ENCODE results near the gene HTRA2.

Gene HTRA2

GRCh38 chr2:74576863-74577229 is 47.1 kb downstream of the HTRA2 start:
- DNase-seq (ENCODE audit: low read depth) = no peak
- H3K4me3 ChIP-seq (ENCODE audit: low read length) = no peak overlapping the region
- no peak for TF ChIP-seq CTCF (conservative IDR thresholded peaks at IDR 0.05; ENCODE audit: low read depth, low read length)

GRCh38 chr2:74577448-74577847 is 47.7 kb downstream of the HTRA2 start:
- H3K4me3 ChIP-seq (ENCODE audit: low read length) = no peak overlapping the region
- no peak for TF ChIP-seq CTCF (conservative IDR thresholded peaks at IDR 0.05; ENCODE audit: low read depth, low read length)
- DNase-seq (ENCODE audit: low read depth) = no peak

- no peak overlapping the region for H3K4me3 ChIP-seq (ENCODE audit: low read length)
- TF ChIP-seq CTCF (conservative IDR thresholded peaks at IDR 0.05; ENCODE audit: low read depth, low read length) = no peak
- no peak for DNase-seq (ENCODE audit: low read depth)
Measured at GRCh38 chr2:74578408-74578807, 48.7 kb downstream of the HTRA2 start.

DNA sequence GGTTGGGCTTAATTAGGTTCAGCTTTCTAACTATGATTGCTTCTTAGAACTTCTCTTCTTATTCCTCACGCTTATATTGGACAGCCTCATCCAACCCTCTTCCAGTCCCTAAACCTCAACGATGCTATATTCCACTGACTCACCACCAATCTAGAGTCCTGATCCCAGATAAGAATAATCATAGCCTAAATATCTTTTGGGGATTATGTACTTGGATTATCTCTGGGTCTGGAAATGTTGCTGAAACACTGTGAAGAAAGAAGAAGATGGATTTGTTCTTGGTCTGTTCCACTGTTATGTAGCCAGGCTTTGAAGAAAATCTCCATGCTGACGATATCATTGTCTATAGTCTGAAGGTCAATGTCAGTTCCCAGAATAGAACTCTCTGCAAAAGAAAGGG is 51.7 kb downstream of the HTRA2 start:
- no peak for TF ChIP-seq CTCF (conservative IDR thresholded peaks at IDR 0.05; ENCODE audit: low read depth, low read length)
- DNase-seq (ENCODE audit: low read depth) = no peak
- no peak overlapping the region for H3K4me3 ChIP-seq (ENCODE audit: low read length)

DNA sequence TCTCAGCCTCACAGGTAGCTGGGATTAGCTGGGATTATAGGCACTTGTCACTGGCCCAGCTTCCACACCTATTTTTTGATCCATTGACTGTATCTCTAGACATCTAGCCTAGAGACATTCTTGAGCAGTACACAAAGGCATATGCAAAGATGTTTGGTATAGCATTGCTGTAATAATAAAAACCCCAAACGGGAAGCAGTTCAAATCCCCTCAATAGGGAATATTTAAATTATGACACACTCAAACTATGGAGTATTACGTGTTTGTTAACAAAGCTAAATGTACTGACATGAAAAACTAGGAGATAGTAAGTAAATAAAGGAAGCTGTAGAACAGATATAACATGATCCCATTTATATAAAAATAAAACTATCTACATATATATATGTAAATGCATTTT is 52.5 kb downstream of the HTRA2 start:
- no peak for DNase-seq (ENCODE audit: low read depth)
- no peak overlapping the region for H3K4me3 ChIP-seq (ENCODE audit: low read length)
- no peak for TF ChIP-seq CTCF (conservative IDR thresholded peaks at IDR 0.05; ENCODE audit: low read depth, low read length)

Data from retinal pigment epithelial cell (primary cell).